Upper lobe of left lung (tissue), 6 donors: ENCODE results near the gene SCN8A. TPM values are rescaled to one million over a fixed set of nuclear protein-coding genes. Genes with fewer than 3 reads are reported as not detected.

Experiments
- ATAC-seq, 2 donors: fragments of 200-7000 bp; cut with Tn5 transposase; one replicate each; pipeline ENCODE4 v1.9.1; 2022; ENCODE audit warnings: mild to moderate bottlenecking in 2 of 2, moderate library complexity in 2 of 2; ENCODE audit not compliant: low FRiP score in 2 of 2
- DNase-seq, 2 donors: peaks; one replicate each; pipeline ENCODE4 v3.0.0-alpha.2; 2019 to 2020
- H3K27ac ChIP-seq, 4 donors: fragments of 200-600 bp; sonication (generic); one replicate each; pipeline ENCODE4 v1.5.1; 2016 to 2019
- H3K27me3 ChIP-seq, 4 donors: fragments of 200-600 bp; sonication (generic); one replicate each; pipeline ENCODE4 v1.5.1; 2017 to 2019
- H3K36me3 ChIP-seq, 4 donors: fragments of 200-600 bp; sonication (generic); one replicate each; pipeline ENCODE4 v1.5.1; 2016 to 2019
- H3K4me1 ChIP-seq, 4 donors: fragments of 200-600 bp; sonication (generic); one replicate each; pipeline ENCODE4 v1.5.1; 2018 to 2019
- H3K4me3 ChIP-seq, 4 donors: fragments of 200-600 bp; sonication (generic); one replicate each; pipeline ENCODE4 v1.5.1; 2017 to 2019; ENCODE audit warnings: mild to moderate bottlenecking in 2 of 4, moderate library complexity in 1 of 4
- H3K9me3 ChIP-seq, 4 donors: fragments of 200-600 bp; sonication (generic); one replicate each; pipeline ENCODE4 v1.5.1; 2018 to 2019
- CTCF ChIP-seq, 6 experiments: fragments of 450-650 bp in 4 of 6; fragments of 200-600 bp in 2 of 6; sonication (generic) in 2 of 6; IDR thresholded peaks; one replicate each; pipeline ENCODE4 v1.5.1; 2016 to 2019; ENCODE audit warnings: antibody characterized with exemption in 6 of 6
- EP300 ChIP-seq, 4 donors: sonication (generic); formaldehyde crosslinking; IDR thresholded peaks; one replicate each; pipeline ENCODE4 v1.5.1; 2017; ENCODE audit warnings: antibody characterized with exemption in 4 of 4, control low read depth in 2 of 4
- POLR2A ChIP-seq, 4 donors: fragments of 450-650 bp; IDR thresholded peaks; one replicate each; pipeline ENCODE4 v1.5.1; 2016 to 2017; ENCODE audit warnings: antibody characterized with exemption in 4 of 4, mild to moderate bottlenecking in 2 of 4
- POLR2AphosphoS5 ChIP-seq, 2 donors: sonication (generic); formaldehyde crosslinking; IDR thresholded peaks; one replicate each; pipeline ENCODE4 v1.5.1; 2017; ENCODE audit warnings: antibody characterized with exemption in 2 of 2
- WGBS, 2 donors: methylation state at CpG; one replicate each; pipeline ENCODE4 v1.1.5; 2017 to 2018; 5-methylcytosine and 5-hydroxymethylcytosine counted together
- total RNA-seq, 6 donors: library from RNA; depleted of rRNA in 4 of 6; stranded (reverse); fragments of >200 nt in 4 of 6; gene quantifications; one replicate each; pipeline versions ENCODE4 v1.1.0 to v1.2.1, GENCODE V29; 2016 to 2021
- donor health status: DM: no; HTN: no; CAD: no; lungs with moderate emphysema.
- donor health status: DM: no; HTN: yes; CAD: no; lungs with severe emphysema.

The SCN8A gene
- total RNA-seq, 6 donors from 2014 or later: 0.11 to 1.1 (median 0.37) TPM; not detected in 1

DNA sequence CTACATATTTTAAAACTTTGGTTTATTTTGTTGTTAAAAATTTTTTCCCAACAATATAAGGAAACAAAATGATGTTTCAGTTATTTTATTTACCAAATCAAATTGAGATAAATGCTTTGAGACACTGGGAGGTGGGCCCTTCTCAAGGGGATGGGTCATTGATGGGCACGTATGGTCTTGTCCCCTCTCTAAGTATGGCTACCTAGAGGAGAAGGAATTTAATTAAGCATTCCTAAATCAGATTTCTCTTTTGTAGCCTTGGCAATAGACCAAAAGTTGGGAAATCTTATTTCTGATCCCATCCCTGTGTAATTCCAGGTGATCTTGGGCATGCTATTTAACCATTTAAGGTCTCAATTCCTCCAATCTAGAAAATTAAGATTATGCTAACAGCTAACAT lies 79.0 kb downstream of the SCN8A start:
- Histone ChIP-seq H3K4me3 (no peak overlapping the region), H3K9me3 (no peaks in the 10 kb centered on the region), H3K27me3 (no peaks in the 10 kb centered on the region), H3K36me3 (no peaks in the 10 kb centered on the region), H3K4me1 (no peaks in the 10 kb centered on the region), H3K27ac (no peak overlapping the region)
- no peak for TF ChIP-seq CTCF (IDR thresholded peaks at IDR 0.05)
- no peak for TF ChIP-seq EP300 (IDR thresholded peaks at IDR 0.05)
- no peak for TF ChIP-seq POLR2A (IDR thresholded peaks at IDR 0.05)
- no peak for TF ChIP-seq POLR2AphosphoS5 (IDR thresholded peaks at IDR 0.05)
- no peak for DNase-seq
- ATAC-seq: no peak
- 92 to 97% methylated on average over 1 of the region's 1 CpG for WGBS, 2 donors

- Histone ChIP-seq H3K27ac (no peak overlapping the region), H3K4me3 (no peak overlapping the region), H3K27me3 (no peaks in the 10 kb centered on the region), H3K4me1 (no peaks in the 10 kb centered on the region), H3K36me3 (no peaks in the 10 kb centered on the region), H3K9me3 (no peaks in the 10 kb centered on the region)
- no peak for DNase-seq
- TF ChIP-seq POLR2AphosphoS5 (IDR thresholded peaks at IDR 0.05): no peak
- no peak for TF ChIP-seq CTCF (IDR thresholded peaks at IDR 0.05)
- TF ChIP-seq POLR2A (IDR thresholded peaks at IDR 0.05): no peak
- no peak for TF ChIP-seq EP300 (IDR thresholded peaks at IDR 0.05)
- ATAC-seq: no peak
- WGBS, 2 donors: 10 to 29% methylated on average over 1 of the region's 1 CpG
Measured at GRCh38 chr12:51672334-51672733, 81.3 kb downstream of the SCN8A start.

- no peak for DNase-seq
- 60 to 63% methylated on average over 9 of the region's 9 CpGs for WGBS, 2 donors
- no peak for TF ChIP-seq EP300 (IDR thresholded peaks at IDR 0.05)
- TF ChIP-seq POLR2A (IDR thresholded peaks at IDR 0.05): no peak
- no peak for TF ChIP-seq POLR2AphosphoS5 (IDR thresholded peaks at IDR 0.05)
- TF ChIP-seq CTCF (IDR thresholded peaks at IDR 0.05): no peak
- no peak for ATAC-seq
- Histone ChIP-seq H3K27me3 (no peaks in the 10 kb centered on the region), H3K4me3 (no peak overlapping the region), H3K9me3 (no peaks in the 10 kb centered on the region), H3K27ac (no peak overlapping the region), H3K36me3 (no peaks in the 10 kb centered on the region), H3K4me1 (no peaks in the 10 kb centered on the region)
Measured at GRCh38 chr12:51675071-51675803, 84.2 kb downstream of the SCN8A start.

DNA sequence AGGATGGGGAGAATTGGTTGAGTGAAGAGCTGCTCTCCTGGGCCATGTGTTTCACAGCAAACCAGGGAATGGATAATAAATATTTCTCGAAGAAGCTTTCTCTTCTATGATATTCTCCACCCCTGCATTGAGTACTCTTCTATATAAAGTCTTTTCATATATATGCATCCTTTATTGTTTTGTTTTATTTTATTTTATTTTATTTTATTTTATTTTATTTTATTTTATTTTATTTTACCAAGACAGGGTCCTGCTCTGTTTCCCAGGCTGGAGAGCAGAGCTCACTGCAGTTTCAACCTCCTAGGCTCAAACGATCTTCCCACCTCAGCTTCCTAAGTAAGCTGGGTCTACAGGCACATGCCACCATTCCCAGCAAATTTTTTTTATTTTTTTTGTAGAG lies 85.8 kb downstream of the SCN8A start:
- ATAC-seq: no peak
- no peak for DNase-seq
- Histone ChIP-seq H3K27ac (no peak overlapping the region), H3K4me1 (no peaks in the 10 kb centered on the region), H3K9me3 (no peaks in the 10 kb centered on the region), H3K4me3 (no peak overlapping the region), H3K36me3 (no peaks in the 10 kb centered on the region), H3K27me3 (no peaks in the 10 kb centered on the region)
- WGBS, 2 donors: 87 to 89% methylated on average over 2 of the region's 2 CpGs
- TF ChIP-seq CTCF (IDR thresholded peaks at IDR 0.05) (no peak), POLR2A (IDR thresholded peaks at IDR 0.05) (no peak), POLR2AphosphoS5 (IDR thresholded peaks at IDR 0.05) (no peak), EP300 (IDR thresholded peaks at IDR 0.05) (no peak)
